Thoracic aorta (tissue), 2 donors: Measurements from ENCODE around the gene SFPQ. TPM values are rescaled to one million over a fixed set of nuclear protein-coding genes. Genes with fewer than 3 reads are reported as not detected.

Experiments
- ATAC-seq: fragments of 150-250 bp; one replicate; pipeline ENCODE4 v1.8.0; 2017; ENCODE audit warnings: low read depth; ENCODE audit not compliant: insufficient number of reproducible peaks, low FRiP score
- DNase-seq: peaks from one replicate; pipeline ENCODE4 v3.0.0-alpha.2; 2020; ENCODE audit warnings: low spot score
- H3K27ac ChIP-seq, 2 donors: fragments of 200-600 bp; sonication (generic); 1 replicate in 1 of 2; 2 replicates in 1 of 2; pipeline ENCODE4 v1.5.1; 2016; ENCODE audit warnings: mild to moderate bottlenecking in 2 of 2, moderate library complexity in 2 of 2
- H3K27me3 ChIP-seq: fragments of 200-600 bp; sonication (generic); replicated peaks from 2 replicates; pipeline ENCODE4 v1.6.0; 2016; ENCODE audit warnings: mild to moderate bottlenecking; ENCODE audit not compliant: insufficient read depth
- H3K36me3 ChIP-seq: fragments of 200-600 bp; sonication (generic); one replicate; pipeline ENCODE4 v1.5.1; 2016
- H3K4me1 ChIP-seq, 2 donors: fragments of 200-600 bp; sonication (generic); 1 replicate in 1 of 2; 2 replicates in 1 of 2; pipeline versions ENCODE4 v1.5.1 to v1.6.0; 2016; ENCODE audit warnings: low read depth in 2 of 2, mild to moderate bottlenecking in 1 of 2; ENCODE audit not compliant: control insufficient read depth in 1 of 2
- H3K4me3 ChIP-seq: fragments of 200-600 bp; sonication (generic); 2 replicates; pipeline ENCODE4 v1.5.1; 2016; ENCODE audit warnings: mild to moderate bottlenecking
- H3K9me3 ChIP-seq: fragments of 200-600 bp; sonication (generic); 2 replicates; pipeline ENCODE4 v1.5.1; 2016
- CTCF ChIP-seq: fragments of 200-600 bp; sonication (generic); IDR thresholded peaks from one replicate; pipeline ENCODE4 v1.5.1; 2019; ENCODE audit warnings: antibody characterized with exemption
- total RNA-seq, 2 donors: library from RNA; depleted of rRNA; stranded (reverse); fragments of >200 nt; gene quantifications; one replicate each; pipeline versions ENCODE4 v1.1.0 to v1.2.3, GENCODE V29; 2016

The SFPQ gene
- total RNA-seq, 2 donors from 2014 or later: 181 to 362 TPM

- Histone ChIP-seq H3K4me3 (no peak overlapping the region), H3K36me3 (no peaks in the 10 kb centered on the region), H3K27ac (no peak overlapping the region), H3K4me1 (no peaks in the 10 kb centered on the region), H3K9me3 (no peaks in the 10 kb centered on the region), H3K27me3 (no peaks in the 10 kb centered on the region)
- no peak for ATAC-seq
- DNase-seq: no peak
- TF ChIP-seq CTCF: no peak
Observed at GRCh38 chr1:35210321-35211119, 17.6 kb upstream of the SFPQ start.

- TF ChIP-seq CTCF: no peak
- H3K4me3 ChIP-seq: no peak overlapping the region
- DNase-seq: no peak
- H3K9me3 ChIP-seq: no peaks in the 10 kb centered on the region
- no peaks in the 10 kb centered on the region for H3K4me1 ChIP-seq
- no peak overlapping the region for H3K27ac ChIP-seq
- no peaks in the 10 kb centered on the region for H3K36me3 ChIP-seq
- no peaks in the 10 kb centered on the region for H3K27me3 ChIP-seq
- no peak for ATAC-seq
Observed at GRCh38 chr1:35203295-35203694, 10.3 kb upstream of the SFPQ start.

- H3K4me1 ChIP-seq: no peaks in the 10 kb centered on the region
- no peaks in the 10 kb centered on the region for H3K36me3 ChIP-seq
- H3K27me3 ChIP-seq: no peaks in the 10 kb centered on the region
- ATAC-seq: peak; percentile 87
- peak; percentile 19 for DNase-seq
- H3K9me3 ChIP-seq: no peaks in the 10 kb centered on the region
- peak overlapping the region; percentile 56 for H3K4me3 ChIP-seq
- peak; percentile 89 for TF ChIP-seq CTCF
- H3K27ac ChIP-seq: no peak overlapping the region
Observed at GRCh38 chr1:35202048-35202719, 9.2 kb upstream of the SFPQ start.

- DNase-seq: no peak
- ATAC-seq: no peak
- no peaks in the 10 kb centered on the region for H3K4me1 ChIP-seq
- no peaks in the 10 kb centered on the region for H3K9me3 ChIP-seq
- H3K36me3 ChIP-seq: no peaks in the 10 kb centered on the region
- no peak overlapping the region for H3K27ac ChIP-seq
- no peaks in the 10 kb centered on the region for H3K27me3 ChIP-seq
- TF ChIP-seq CTCF: no peak
- no peak overlapping the region for H3K4me3 ChIP-seq
Observed at GRCh38 chr1:35201631-35202030, 8.7 kb upstream of the SFPQ start.

- H3K27me3 ChIP-seq: no peaks in the 10 kb centered on the region
- peaks cover 31 to 48% of the 10 kb centered on the region in 2 donors for H3K4me1 ChIP-seq
- peak overlapping the region; percentile 100 for H3K4me3 ChIP-seq
- ATAC-seq: peak; percentile 61
- TF ChIP-seq CTCF: no peak
- no peaks in the 10 kb centered on the region for H3K9me3 ChIP-seq
- DNase-seq: peak; percentile 46
- peak overlapping the region; percentile 98 to 99 for H3K27ac ChIP-seq
- H3K36me3 ChIP-seq: peaks cover 31% of the 10 kb centered on the region
Observed at GRCh38 chr1:35192056-35192852, 691 bp downstream of the SFPQ start.
